ENCODE results near the gene MIR17HG.
"Not testable (repeated sequence)": the region's sequence is repeated elsewhere in the genome, so short reads cannot be mapped to it uniquely, and the experiment has no call there.

The MIR17HG gene

GRCh38 chr13:91347996-91348905, 764 bp downstream of the MIR17HG start:
- no peak for DNase-seq

- DNase-seq, result peak; percentile 23
Measured at GRCh38 chr13:91348906-91349435, 1.5 kb downstream of the MIR17HG start.

DNA sequence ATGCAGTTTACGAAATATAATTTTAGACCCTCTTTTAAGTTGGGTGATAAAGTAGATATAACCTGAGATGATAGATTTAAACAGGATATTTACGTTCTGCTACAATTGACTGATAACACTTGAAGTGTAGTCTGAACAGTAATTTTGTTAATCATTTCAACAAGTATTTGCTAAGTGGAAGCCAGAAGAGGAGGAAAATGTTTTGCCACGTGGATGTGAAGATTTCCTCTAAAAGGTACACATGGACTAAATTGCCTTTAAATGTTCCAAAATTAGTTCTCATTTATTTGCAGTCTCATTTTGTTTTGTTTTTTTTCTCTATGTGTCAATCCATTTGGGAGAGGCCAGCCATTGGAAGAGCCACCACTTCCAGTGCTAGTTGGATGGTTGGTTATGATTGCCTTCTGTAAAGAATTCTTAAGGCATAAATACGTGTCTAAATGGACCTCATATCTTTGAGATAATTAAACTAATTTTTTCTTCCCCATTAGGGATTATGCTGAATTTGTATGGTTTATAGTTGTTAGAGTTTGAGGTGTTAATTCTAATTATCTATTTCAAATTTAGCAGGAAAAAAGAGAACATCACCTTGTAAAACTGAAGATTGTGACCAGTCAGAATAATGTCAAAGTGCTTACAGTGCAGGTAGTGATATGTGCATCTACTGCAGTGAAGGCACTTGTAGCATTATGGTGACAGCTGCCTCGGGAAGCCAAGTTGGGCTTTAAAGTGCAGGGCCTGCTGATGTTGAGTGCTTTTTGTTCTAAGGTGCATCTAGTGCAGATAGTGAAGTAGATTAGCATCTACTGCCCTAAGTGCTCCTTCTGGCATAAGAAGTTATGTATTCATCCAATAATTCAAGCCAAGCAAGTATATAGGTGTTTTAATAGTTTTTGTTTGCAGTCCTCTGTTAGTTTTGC, 2.8 kb downstream of the MIR17HG start:
- no peak for DNase-seq

DNA sequence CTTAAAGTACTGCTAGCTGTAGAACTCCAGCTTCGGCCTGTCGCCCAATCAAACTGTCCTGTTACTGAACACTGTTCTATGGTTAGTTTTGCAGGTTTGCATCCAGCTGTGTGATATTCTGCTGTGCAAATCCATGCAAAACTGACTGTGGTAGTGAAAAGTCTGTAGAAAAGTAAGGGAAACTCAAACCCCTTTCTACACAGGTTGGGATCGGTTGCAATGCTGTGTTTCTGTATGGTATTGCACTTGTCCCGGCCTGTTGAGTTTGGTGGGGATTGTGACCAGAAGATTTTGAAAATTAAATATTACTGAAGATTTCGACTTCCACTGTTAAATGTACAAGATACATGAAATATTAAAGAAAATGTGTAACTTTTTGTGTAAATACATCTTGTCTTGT, 3.6 kb downstream of the MIR17HG start:
- DNase-seq, result no peak

DNA sequence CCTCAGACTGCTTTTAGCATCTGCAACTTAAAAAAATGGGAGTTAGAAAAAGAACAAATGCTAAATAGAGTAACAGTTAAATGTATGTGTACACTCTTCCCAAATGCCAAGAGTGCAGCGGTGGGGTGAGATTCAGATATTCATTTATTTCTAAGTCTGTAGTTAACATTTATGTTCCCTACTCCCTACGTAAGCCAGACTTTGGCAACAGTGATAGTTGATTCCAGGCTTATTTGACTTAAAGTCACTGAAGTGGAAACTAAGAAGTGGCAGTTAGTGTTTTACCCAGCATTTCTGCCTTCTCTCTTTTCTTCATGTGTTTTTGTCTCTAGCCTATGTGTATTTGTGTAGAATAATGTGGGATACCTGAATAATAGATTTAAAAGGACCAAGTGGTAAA, 4.5 kb downstream of the MIR17HG start:
- DNase-seq, result no peak

DNA sequence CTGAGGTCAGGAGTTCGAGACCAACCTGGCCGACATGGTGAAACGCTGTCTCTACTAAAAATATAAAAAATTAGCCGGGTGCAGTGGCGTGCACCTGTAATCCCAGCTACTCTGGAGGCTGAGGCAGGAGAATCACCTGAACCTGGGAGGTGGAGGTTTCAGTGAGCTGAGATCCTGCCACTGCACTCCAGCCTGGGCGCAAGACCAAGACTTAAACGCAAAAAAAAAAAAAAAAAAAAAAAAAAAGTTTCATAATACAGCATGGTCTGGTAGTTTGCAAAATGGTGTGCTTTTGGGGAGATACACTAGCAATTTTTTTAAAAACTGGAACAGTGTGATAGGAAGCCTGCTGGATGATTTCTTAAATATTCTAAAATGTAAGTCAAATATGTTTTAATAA, 5.4 kb downstream of the MIR17HG start:
- not testable (repeated sequence) for DNase-seq

- no peak for DNase-seq
Measured at GRCh38 chr13:91353494-91353893, 6.0 kb downstream of the MIR17HG start.

DNA sequence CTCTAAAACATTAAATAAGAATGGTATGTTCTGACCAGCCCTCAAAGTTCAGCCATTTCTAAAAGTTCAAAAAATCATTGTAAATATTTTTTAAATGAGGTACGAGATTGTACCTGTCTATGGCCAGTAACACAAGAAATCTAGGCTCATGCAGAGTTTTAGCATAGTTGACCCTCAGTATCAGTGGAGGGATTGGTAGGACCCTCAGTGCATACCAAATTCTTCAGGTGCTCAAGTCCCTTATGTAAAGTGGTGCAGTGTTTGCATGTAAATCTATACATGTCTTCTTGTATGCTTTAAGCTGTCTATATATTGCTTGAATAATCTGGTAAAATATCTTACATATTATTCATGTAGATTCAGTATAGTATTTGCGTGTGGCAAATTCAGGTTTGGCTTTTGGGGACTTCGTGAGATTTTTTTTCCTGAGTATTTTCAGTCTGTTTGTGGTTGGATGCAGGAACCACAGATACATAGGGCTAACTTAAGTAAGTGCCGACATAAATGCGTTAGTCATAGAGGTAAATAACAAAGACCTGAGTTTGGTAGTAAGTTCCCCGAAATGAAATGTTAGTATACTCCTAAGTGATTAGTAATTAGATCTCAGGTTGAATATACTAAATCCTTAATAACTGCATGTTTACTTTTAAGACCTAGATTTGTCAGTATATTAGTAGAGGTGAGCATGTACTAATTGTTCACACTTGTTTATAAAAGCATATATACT, 7.8 kb downstream of the MIR17HG start:
- no peak for DNase-seq

DNA sequence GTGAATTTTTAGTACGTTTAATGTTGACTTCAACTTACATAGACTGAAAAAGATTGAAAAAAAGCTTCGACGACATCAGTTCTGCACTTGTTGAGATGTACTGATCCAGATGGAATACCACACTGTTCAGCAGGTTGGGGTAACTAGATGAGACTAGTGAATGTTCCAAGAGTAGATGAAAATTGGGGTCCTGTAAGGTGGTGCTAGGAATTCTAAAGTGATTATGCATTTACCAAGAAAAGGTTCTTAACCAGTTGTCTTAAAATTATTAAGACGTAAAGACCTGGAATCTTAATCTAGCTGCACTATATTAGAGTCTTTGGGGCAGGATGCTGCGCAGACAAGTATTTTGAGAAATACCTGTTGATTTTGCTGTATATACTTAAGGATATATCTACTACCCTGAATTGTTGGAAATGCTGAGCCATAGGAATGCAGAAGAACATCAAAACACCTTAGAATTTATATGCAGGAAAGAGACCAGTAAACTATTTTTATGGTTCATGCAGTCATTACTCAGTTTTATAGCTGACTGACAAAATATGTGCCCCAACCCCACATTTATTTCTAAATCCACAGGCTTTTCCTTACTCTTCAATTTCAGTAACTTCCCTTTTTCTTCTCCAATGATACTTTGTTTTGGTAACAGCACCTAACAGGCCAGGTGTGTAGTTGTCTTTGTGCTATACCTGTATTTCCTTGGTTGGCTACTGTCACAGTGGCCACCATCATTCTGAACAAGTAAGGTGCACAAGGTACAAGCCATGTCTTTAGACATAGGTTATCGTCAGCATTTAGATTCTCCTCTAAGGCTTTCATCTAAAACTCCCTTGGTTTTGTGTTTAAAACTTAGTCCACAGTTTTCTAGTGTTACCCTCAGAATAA, 8.6 kb downstream of the MIR17HG start:
- no peak for DNase-seq

DNA sequence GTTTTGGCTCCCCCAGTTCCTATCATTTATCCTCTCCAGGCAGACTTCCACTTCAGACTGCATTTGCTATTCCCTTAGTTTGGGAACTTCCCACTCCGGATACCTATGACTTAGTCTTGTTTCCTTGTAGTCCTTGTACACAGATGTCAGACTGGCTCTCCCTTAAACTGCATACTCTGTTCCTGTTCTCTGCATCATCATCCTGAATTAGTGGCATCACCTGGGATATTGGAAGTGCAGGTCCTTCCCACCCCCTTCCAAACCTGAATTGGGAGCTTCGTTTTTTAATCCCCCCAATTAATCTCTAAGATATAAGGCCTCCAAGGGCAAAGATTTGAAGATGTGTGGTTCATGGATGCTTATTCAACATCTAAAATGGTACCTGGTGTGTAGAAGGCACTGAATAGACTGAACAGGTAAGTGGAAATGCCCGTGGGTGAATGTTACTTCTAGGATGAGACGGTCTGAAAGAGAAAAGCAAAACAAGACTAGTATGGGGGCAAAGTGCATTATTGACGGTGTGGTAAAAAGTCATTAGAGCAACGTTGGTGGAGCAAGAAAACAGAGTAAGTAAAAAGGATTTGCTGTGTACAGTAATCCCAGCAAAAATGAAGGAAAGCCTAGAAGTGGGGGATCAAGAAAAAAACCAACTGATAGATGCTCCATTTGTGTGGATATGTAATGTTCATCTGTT, 9.6 kb downstream of the MIR17HG start:
- no peak for DNase-seq

DNA sequence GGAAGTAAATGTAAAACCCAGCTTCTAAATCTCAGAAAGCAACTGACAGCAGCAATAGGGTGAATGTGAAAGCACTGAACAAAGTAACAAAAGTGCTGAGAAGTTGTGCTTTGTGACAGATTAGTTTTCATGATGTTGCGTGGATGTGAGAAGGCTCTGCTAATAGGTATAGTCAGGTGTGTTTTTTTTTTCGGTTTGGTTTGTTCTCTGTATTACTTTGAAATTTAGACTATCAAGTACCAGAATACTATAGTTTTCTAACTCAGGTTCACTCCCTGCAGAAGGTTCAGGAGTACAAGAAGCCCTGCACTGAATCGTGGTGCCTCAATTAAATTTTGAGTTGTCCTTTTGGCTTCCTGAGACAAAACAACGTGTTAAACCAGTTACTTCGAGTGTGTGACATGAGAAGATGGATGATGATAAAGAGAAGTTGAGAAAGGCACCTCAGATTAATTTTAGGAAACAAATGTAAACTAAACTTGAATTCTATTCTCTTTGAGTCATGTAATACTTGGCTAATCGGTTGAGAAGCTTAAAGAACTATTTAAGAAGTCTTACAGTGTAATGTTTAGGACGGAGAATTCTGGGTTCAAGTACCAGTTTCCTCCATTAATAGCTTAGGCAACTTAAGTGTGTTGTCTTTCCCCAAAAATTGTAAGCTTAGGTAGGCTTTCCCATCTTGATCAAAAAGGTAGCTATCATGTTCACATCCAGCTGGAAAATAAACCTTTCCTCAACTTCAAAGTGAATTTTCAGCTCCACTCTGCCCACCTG, 10.3 kb downstream of the MIR17HG start:
- DNase-seq, result no peak

DNA sequence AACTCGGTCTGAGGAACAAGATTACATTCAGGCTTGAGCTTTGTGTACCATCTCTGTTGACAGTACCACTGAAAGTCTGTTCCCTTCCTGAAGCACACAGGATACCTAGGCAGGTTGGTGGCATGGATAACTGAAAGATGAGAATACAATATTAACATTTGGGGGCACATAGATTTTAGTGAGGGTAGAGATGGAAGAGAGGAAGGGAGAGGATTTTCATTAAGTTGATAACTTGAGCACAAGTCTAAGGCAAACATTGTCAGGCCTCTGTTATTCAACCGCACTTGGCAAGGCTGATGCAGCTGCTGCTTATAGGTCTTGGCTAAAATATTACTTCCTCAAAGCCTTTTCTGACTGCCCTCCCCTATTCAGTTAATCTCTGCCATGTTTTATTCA, 10.9 kb downstream of the MIR17HG start:
- no peak for DNase-seq

DNA sequence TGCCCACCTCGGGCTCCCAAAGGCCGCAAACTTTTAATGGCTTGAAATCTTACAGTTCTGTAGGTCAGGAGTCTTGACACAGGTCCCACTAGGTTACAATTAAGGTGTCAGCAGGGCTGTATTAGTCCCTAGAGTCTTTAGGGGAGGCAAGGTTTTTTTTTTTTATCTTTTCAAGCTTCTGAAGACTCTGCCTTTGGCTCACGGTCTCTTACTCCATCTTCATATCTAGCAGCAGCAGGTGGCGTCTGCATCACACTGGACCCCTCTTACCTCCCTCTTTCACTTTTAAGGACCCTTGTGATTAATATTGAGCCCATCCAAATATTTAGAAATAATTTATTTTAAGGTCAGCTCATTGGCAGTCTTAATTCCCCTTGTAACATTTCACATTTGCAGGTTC, 11.6 kb downstream of the MIR17HG start:
- no peak for DNase-seq

GRCh38 chr13:91359631-91360030, 12.1 kb downstream of the MIR17HG start:
- no peak for DNase-seq

- no peak for DNase-seq
Measured at GRCh38 chr13:91360246-91360751, 12.8 kb downstream of the MIR17HG start.

- no peak for DNase-seq
Measured at GRCh38 chr13:91361755-91362271, 14.3 kb downstream of the MIR17HG start.

DNA sequence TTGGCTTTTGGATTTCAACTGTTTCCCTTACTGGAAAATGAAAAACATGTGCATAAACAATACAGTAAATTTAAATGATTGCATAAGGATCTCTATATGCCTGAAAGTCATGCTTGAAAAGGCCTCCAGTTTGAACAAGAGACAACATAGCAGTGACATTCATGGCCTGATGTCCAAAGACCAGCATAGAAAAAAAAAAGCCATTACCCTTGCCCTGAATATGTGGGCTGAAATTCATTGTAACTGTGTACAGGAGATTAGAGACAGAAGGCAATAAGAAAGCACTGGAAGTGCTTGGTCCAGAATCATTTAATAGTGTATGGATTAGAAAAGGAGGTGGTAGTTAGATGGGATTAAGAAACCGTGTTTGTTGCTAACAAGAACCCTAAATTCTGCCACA, 15.4 kb downstream of the MIR17HG start:
- DNase-seq, result no peak

- no peak for DNase-seq
Measured at GRCh38 chr13:91368101-91368500, 20.6 kb downstream of the MIR17HG start.

- DNase-seq, result no peak
Measured at GRCh38 chr13:91368676-91369440, 21.4 kb downstream of the MIR17HG start.

Data from SIG-M5 (cell line).